Activated B cell treated with CpG ODN at 0.5 μM for 24 hours (primary cell): ENCODE data around the gene DSCAML1. TPM values are rescaled to one million over a fixed set of nuclear protein-coding genes. Genes with fewer than 3 reads are reported as not detected.
A peak's percentile ranks its signal among the peaks of the same experiment; 100 is the strongest.

Experiments
- ATAC-seq: fragments of 200-7000 bp; cut with Tn5 transposase; one replicate; pipeline ENCODE4 v1.10.0; 2021; ENCODE audit warnings: low read depth, mild to moderate bottlenecking, moderate library complexity
- CTCF ChIA-PET: fragments of 350-600 bp; sonication (Branson Sonifier 250); formaldehyde crosslinking; loops from one replicate; lab custom pipeline; 2021; ENCODE audit warnings: antibody characterized with exemption; lab: Charles Lee
- POLR2A ChIA-PET: fragments of 350-600 bp; sonication (Branson Sonifier 250); formaldehyde crosslinking; loops from one replicate; lab custom pipeline; 2021; ENCODE audit warnings: antibody characterized with exemption; lab: Charles Lee
- DNase-seq: peaks from one replicate; pipeline ENCODE4 v3.0.0; 2022
- H3K27ac Mint-ChIP-seq: one replicate; pipeline ENCODE4 v1.8.0; 2020; ENCODE audit warnings: mixed read lengths
- H3K27me3 Mint-ChIP-seq: one replicate; pipeline ENCODE4 v1.8.0; 2021; ENCODE audit warnings: mixed read lengths
- H3K36me3 Mint-ChIP-seq: one replicate; pipeline ENCODE4 v1.8.0; 2021; ENCODE audit warnings: low read depth, mixed read lengths
- H3K4me1 Mint-ChIP-seq: one replicate; pipeline ENCODE4 v1.8.0; 2021; ENCODE audit warnings: mixed read lengths
- H3K4me3 Mint-ChIP-seq: one replicate; pipeline ENCODE4 v1.8.0; 2020; ENCODE audit warnings: mild to moderate bottlenecking, mixed read lengths
- H3K9me3 Mint-ChIP-seq: one replicate; pipeline ENCODE4 v1.8.0; 2020; ENCODE audit warnings: mixed read lengths
- CTCF ChIP-seq: fragments of 200-600 bp; IDR thresholded peaks from one replicate; pipeline ENCODE4 v1.8.0; 2022; ENCODE audit warnings: antibody characterized with exemption, mild to moderate bottlenecking
- intact Hi-C: fragments of 100-400 bp; cut with micrococcal nuclease; formaldehyde crosslinking; loops from one replicate; pipeline ENCODE4 v1.15.1; 2024
- total RNA-seq: library from RNA; stranded (reverse); gene quantifications from 2 replicates; pipeline ENCODE4 v1.2.3, GENCODE V29; 2022

The DSCAML1 gene
- total RNA-seq, 1 donor from 2014 or later = 3.6 TPM

GRCh38 chr11:117456027-117456720 lies 340.8 kb downstream of the DSCAML1 start:
- Mint-ChIP-seq H3K27me3 (no peaks in the 10 kb centered on the region), H3K4me1 (peaks cover 4% of the 10 kb centered on the region), H3K36me3 (no peaks in the 10 kb centered on the region), H3K4me3 (no peak overlapping the region), H3K27ac (no peak overlapping the region), H3K9me3 (peaks cover 13% of the 10 kb centered on the region)
- intact Hi-C loops = no loop called here
- no peak for TF ChIP-seq CTCF
- CTCF ChIA-PET = no interaction called here
- POLR2A ChIA-PET = interaction anchor here (0.7 kb wide), 1 partner anchor 755 kb away, joined by 5 read pairs; no protein-coding TSS in a partner anchor
- DNase-seq (no peak), ATAC-seq (peak; percentile 58)

GRCh38 chr11:117454564-117454917 lies 342.5 kb downstream of the DSCAML1 start:
- TF ChIP-seq CTCF = no peak
- DNase-seq (no peak), ATAC-seq (no peak)
- intact Hi-C loops = no loop called here
- no peak overlapping the region for H3K27ac Mint-ChIP-seq
- CTCF ChIA-PET = no interaction called here
- peaks cover 4% of the 10 kb centered on the region for H3K4me1 Mint-ChIP-seq
- no peaks in the 10 kb centered on the region for H3K36me3 Mint-ChIP-seq
- POLR2A ChIA-PET = no interaction called here
- H3K9me3 Mint-ChIP-seq = peaks cover 13% of the 10 kb centered on the region
- no peak overlapping the region for H3K4me3 Mint-ChIP-seq
- no peaks in the 10 kb centered on the region for H3K27me3 Mint-ChIP-seq

- Mint-ChIP-seq H3K4me1 (peaks cover 4% of the 10 kb centered on the region), H3K27ac (no peak overlapping the region), H3K9me3 (peaks cover 13% of the 10 kb centered on the region), H3K27me3 (no peaks in the 10 kb centered on the region), H3K4me3 (no peak overlapping the region), H3K36me3 (no peaks in the 10 kb centered on the region)
- ChIA-PET POLR2A (no interaction called here), CTCF (no interaction called here)
- DNase-seq (no peak), ATAC-seq (no peak)
- no peak for TF ChIP-seq CTCF
- intact Hi-C loops = no loop called here
These were observed 343.0 kb downstream of the DSCAML1 start for GRCh38 chr11:117453886-117454563.

GRCh38 chr11:117449111-117449693 lies 347.8 kb downstream of the DSCAML1 start:
- POLR2A ChIA-PET = no interaction called here
- Mint-ChIP-seq H3K36me3 (no peaks in the 10 kb centered on the region), H3K4me3 (no peak overlapping the region), H3K4me1 (no peaks in the 10 kb centered on the region), H3K9me3 (peaks cover 9% of the 10 kb centered on the region), H3K27ac (no peak overlapping the region), H3K27me3 (no peaks in the 10 kb centered on the region)
- no peak for ATAC-seq
- CTCF ChIA-PET = no interaction called here
- TF ChIP-seq CTCF = no peak
- DNase-seq = no peak
- intact Hi-C loops = no loop called here
